K562 (cell line): ENCODE results near the gene COX11. TPM values are rescaled to one million over a fixed set of nuclear protein-coding genes. Genes with fewer than 3 reads are reported as not detected.

Experiments
- ATAC-seq: fragments of 200-7000 bp; cut with Tn5 transposase; 3 replicates; pipeline ENCODE4 v1.9.1; 2020; ENCODE audit warnings: moderate library complexity
- Bru-seq: library from RNA; stranded (reverse); fragments of 400-500 nt; gene quantifications from one replicate; lab custom pipeline; 2021; lab: Mats Ljungman, UMichigan
- BruChase-seq, 2 experiments: library from RNA; stranded (reverse); fragments of 400-500 nt; gene quantifications; one replicate each; lab custom pipeline; 2021; lab: Mats Ljungman, UMichigan
- BruUV-seq: library from RNA; stranded (reverse); fragments of 400-500 nt; replicated peaks from 2 replicates; lab custom pipeline; 2021; lab: Mats Ljungman, UMichigan
- CTCF ChIA-PET: fragments of 300-600 bp; formaldehyde crosslinking; extraction: SDS; loops from one replicate; lab custom pipeline; 2021; ENCODE audit warnings: low intra/inter-chr PET ratio; lab: Yijun Ruan, JAX
- POLR2A ChIA-PET: fragments of 300-600, 350-650 bp; sonication (Branson Sonifier 250); formaldehyde crosslinking; extraction: SDS; loops from one replicate; lab custom pipeline; 2021; ENCODE audit warnings: antibody characterized with exemption, inconsistent platforms; lab: Yijun Ruan, JAX
- DNase-seq, 4 experiments: peaks; one replicate each; pipeline versions ENCODE4 v3.0.0 to v3.0.0-alpha.2; 2011 to 2018; ENCODE audit warnings: low spot score in 3 of 4, mixed read lengths in 3 of 4; ENCODE audit errors: extremely low read depth in 1 of 4
- FAIRE-seq: peaks from 2 replicates; lab custom pipeline; 2011; peaks lifted over from hg19 to GRCh38; lab: Jason Lieb, UNC
- H2AFZ ChIP-seq: 2 replicates; pipeline ENCODE4 v1.6.0; 2011; ENCODE audit warnings: low read depth, low read length, control low read depth, inconsistent platforms
- H3K27ac ChIP-seq: fragments of 200-600 bp; 3 replicates; pipeline ENCODE4 v1.8.0; 2011; ENCODE audit warnings: low read depth, mild to moderate bottlenecking, control low read depth, inconsistent platforms, low read length, moderate library complexity, mixed read lengths; ENCODE audit errors: extremely low read depth
- H3K27me3 ChIP-seq, 2 experiments: fragments of 300-600 bp in 1 of 2; 2 replicates in 1 of 2; 3 replicates in 1 of 2; pipeline versions ENCODE4 v1.6.0 to v1.8.0; 2011; ENCODE audit warnings: inconsistent platforms in 2 of 2, low read length in 2 of 2, mild to moderate bottlenecking in 1 of 2, mixed read lengths in 1 of 2, moderate library complexity in 1 of 2; ENCODE audit not compliant: control insufficient read depth in 2 of 2, insufficient read depth in 2 of 2
- H3K36me3 ChIP-seq: fragments of 300-600 bp; 3 replicates; pipeline ENCODE4 v1.8.0; 2011; ENCODE audit warnings: mild to moderate bottlenecking, low read length, inconsistent platforms; ENCODE audit not compliant: control insufficient read depth, insufficient read depth
- H3K4me1 ChIP-seq, 2 experiments: fragments of 200-600 bp in 1 of 2; replicated peaks in 1 of 2; 2 replicates in 1 of 2; 3 replicates in 1 of 2; pipeline versions ENCODE4 v1.5.1 to v1.8.0; 2011; ENCODE audit warnings: inconsistent platforms in 2 of 2, low read length in 2 of 2, mild to moderate bottlenecking in 1 of 2, mixed read lengths in 1 of 2, moderate library complexity in 1 of 2; ENCODE audit not compliant: control insufficient read depth in 2 of 2, insufficient read depth in 2 of 2
- H3K4me2 ChIP-seq: 2 replicates; pipeline ENCODE4 v1.6.1; 2011; ENCODE audit warnings: low read length, control low read depth, inconsistent platforms, mixed read lengths; ENCODE audit not compliant: insufficient read depth
- H3K4me3 ChIP-seq: fragments of 200-600 bp; sonication (generic), shearing (Covaris generic); 2 replicates; pipeline ENCODE4 v1.5.1; 2016; ENCODE audit warnings: control low read depth, inconsistent platforms
- H3K79me2 ChIP-seq: fragments of 200-600 bp; 3 replicates; pipeline ENCODE4 v1.8.0; 2011; ENCODE audit warnings: low read length, inconsistent platforms; ENCODE audit not compliant: control insufficient read depth, insufficient read depth
- H3K9ac ChIP-seq, 2 experiments: 2 replicates each; pipeline versions ENCODE4 v1.6.0 to v1.6.1; 2011; ENCODE audit warnings: low read depth in 2 of 2, low read length in 2 of 2, control low read depth in 1 of 2, inconsistent platforms in 1 of 2, mild to moderate bottlenecking in 1 of 2, mixed read lengths in 1 of 2; ENCODE audit not compliant: insufficient read depth in 1 of 2
- H3K9me1 ChIP-seq: one replicate; pipeline ENCODE4 v1.6.0; 2011; ENCODE audit warnings: inconsistent platforms, mild to moderate bottlenecking, low read length, moderate library complexity; ENCODE audit not compliant: control insufficient read depth, insufficient read depth
- H3K9me3 ChIP-seq: replicated peaks from 2 replicates; pipeline ENCODE4 v1.5.1; 2011; ENCODE audit warnings: low read depth, low read length, inconsistent platforms; ENCODE audit not compliant: control insufficient read depth, insufficient read depth
- H4K20me1 ChIP-seq: replicated peaks from 2 replicates; pipeline ENCODE4 v1.6.1; 2011; ENCODE audit warnings: low read length, inconsistent platforms, mixed read lengths; ENCODE audit not compliant: control insufficient read depth, insufficient read depth
- FIP1L1 ChIP-seq: fragments of 200-400 bp; formaldehyde crosslinking; IDR thresholded peaks from 2 replicates; pipeline ENCODE4 v1.6.1; 2018; ENCODE audit warnings: mild to moderate bottlenecking, low read depth, low read length; ENCODE audit not compliant: poor library complexity, severe bottlenecking
- MAX ChIP-seq: sonication (generic); formaldehyde crosslinking; IDR thresholded peaks from 2 replicates; pipeline ENCODE4 v1.9.0; 2022; ENCODE audit warnings: mild to moderate bottlenecking, missing genetic modification reagents
- POLR2AphosphoS5 ChIP-seq: IDR thresholded peaks from 2 replicates; pipeline ENCODE4 v1.6.1; 2011; ENCODE audit warnings: mild to moderate bottlenecking, low read depth, low read length, moderate library complexity; ENCODE audit not compliant: control insufficient read depth, insufficient read depth
- RFX1 ChIP-seq: fragments of 450-650 bp; IDR thresholded peaks from 2 replicates; pipeline ENCODE4 v1.6.1; 2016; ENCODE audit warnings: mild to moderate bottlenecking, moderate library complexity
- SAP30 ChIP-seq: fragments of 200-600 bp; sonication (generic); IDR thresholded peaks from 2 replicates; pipeline ENCODE4 v1.6.1; 2012; ENCODE audit warnings: borderline replicate concordance, low read depth, mild to moderate bottlenecking, moderate library complexity, low read length, control low read depth, inconsistent platforms; ENCODE audit not compliant: insufficient read depth, poor library complexity, severe bottlenecking
- YY1 ChIP-seq, 3 experiments: IDR thresholded peaks; 2 replicates each; pipeline ENCODE4 v1.6.1; 2011; ENCODE audit warnings: low read length in 2 of 3, mild to moderate bottlenecking in 2 of 3, moderate library complexity in 2 of 3, borderline replicate concordance in 1 of 3, control low read depth in 1 of 3, low read depth in 1 of 3; ENCODE audit not compliant: insufficient read depth in 3 of 3, insufficient replicate concordance in 2 of 3, control insufficient read depth in 1 of 3, insufficient read length in 1 of 3; ENCODE audit errors: extremely low read depth in 1 of 3
- WGBS: fragments of 100-300 bp; shearing (Covaris generic); methylation state at CpG from one replicate; pipeline ENCODE4 v1.1.6; 2016; ENCODE audit warnings: low coverage, mixed read lengths; ENCODE audit not compliant: insufficient coverage; ENCODE audit errors: missing lambda C conversion rate; 5-methylcytosine and 5-hydroxymethylcytosine counted together
- in situ Hi-C: fragments of 300-500 bp; cut with MboI; formaldehyde crosslinking; loops from 4 replicates; pipeline ENCODE4 v1.15.0; 2018; ENCODE audit warnings: inconsistent platforms, mixed read lengths
- intact Hi-C: fragments of 100-400 bp; cut with micrococcal nuclease; formaldehyde crosslinking; loops from 2 replicates; pipeline ENCODE4 v1.14.2; 2022
- long read RNA-seq, 3 experiments: library from polyadenylated mRNA in 2 of 3; library from RNA in 1 of 3; unstranded in 2 of 3; stranded (forward) in 1 of 3; transcript quantifications; one replicate each; pipeline ENCODE4 v2.0.0, GENCODE V29; 2019 to 2022
- polyA minus RNA-seq, 3 experiments: library from RNA; depleted of rRNA, polyadenylated mRNA; stranded (reverse); fragments of >200 nt; gene quantifications; 2 replicates each; pipeline ENCODE4 v1.2.3, GENCODE V29; 2011
- polyA plus RNA-seq, 8 experiments: library from polyadenylated mRNA; depleted of rRNA in 4 of 8; stranded (reverse) in 5 of 8; unstranded in 3 of 8; fragments of >200 nt; fragmentation: Nextera tagmentation in 2 of 8; fragmentation: Illumina TruSeq in 1 of 8; extraction: Ambion mirVana in 2 of 8; extraction: Trizol in 1 of 8; gene quantifications; 2 replicates each; pipeline versions ENCODE4 v1.2.1 to v1.2.3, GENCODE V29; 2011 to 2014; ENCODE audit warnings: inconsistent platforms in 1 of 8, missing spikeins in 1 of 8
- total RNA-seq, 7 experiments: library from RNA; depleted of rRNA in 6 of 7; stranded (reverse); fragments of >200 nt in 6 of 7; fragmentation: Illumina TruSeq in 2 of 7; extraction: Trizol in 2 of 7; gene quantifications; 2 replicates each; pipeline versions ENCODE4 v1.2.1 to v1.2.3, GENCODE V29; 2011 to 2021; ENCODE audit warnings: low replicate concordance in 1 of 7
- TF ChIP-seq, protein P1 (sequence below): fragments of 450-650 bp; IDR thresholded peaks from 2 replicates; pipeline ENCODE4 v1.6.1; 2016; ENCODE audit warnings: missing biosample characterization, missing genetic modification characterization
- TF ChIP-seq, protein P2 (sequence below): fragments of 250-450 bp; sonication (Bioruptor Pico); IDR thresholded peaks from 2 replicates; pipeline ENCODE4 v1.5.0; 2022; ENCODE audit warnings: mild to moderate bottlenecking

Gene COX11
- total RNA-seq (2011; cell fraction: chromatin; rRNA removed; ENCODE audit: low replicate concordance): 25.8 and 43.8 TPM in 2 replicates
- total RNA-seq (2011; cell fraction: nucleolus; rRNA removed): 24.8 and 30.4 TPM in 2 replicates
- total RNA-seq (2011; cell fraction: nucleoplasm; rRNA removed): 38.2 and 60.7 TPM in 2 replicates
- total RNA-seq (2014; rRNA removed): 78.9 and 112 TPM in 2 replicates
- total RNA-seq (2014; rRNA removed; fragmentation: Illumina TruSeq; extraction: Trizol): 24.9 and 30.0 TPM in 2 replicates
- 30.7 and 33.9 TPM in 2 replicates for total RNA-seq (2015; rRNA removed; fragmentation: Illumina TruSeq; extraction: Trizol)
- 47.3 and 50.0 TPM in 2 replicates for total RNA-seq (2021)
- polyA plus RNA-seq (2011; rRNA removed): 33.3 and 38.1 TPM in 2 replicates
- 28.9 and 53.3 TPM in 2 replicates for polyA plus RNA-seq (2011; cell fraction: cytosol; rRNA removed)
- polyA plus RNA-seq (2011; cell fraction: nucleus; rRNA removed): 49.8 and 50.2 TPM in 2 replicates
- polyA plus RNA-seq (2012): 35.9 and 42.5 TPM in 2 replicates
- 21.5 and 41.0 TPM in 2 replicates for polyA plus RNA-seq (2014; fragmentation: Illumina TruSeq; extraction: Trizol)
- polyA plus RNA-seq (2014; fragmentation: Nextera tagmentation; extraction: Ambion mirVana): 10 to 100 TPM; 18.5 to 18.8 TPM
- polyA plus RNA-seq (2014; rRNA removed): 69.2 and 79.1 TPM in 2 replicates
- 24.1 and 35.3 TPM in 2 replicates for polyA minus RNA-seq (2011; rRNA and poly(A)+ RNA removed)
- polyA minus RNA-seq (2011; cell fraction: cytosol; rRNA and poly(A)+ RNA removed): 28.4 and 35.2 TPM in 2 replicates
- 28.8 and 41.7 TPM in 2 replicates for polyA minus RNA-seq (2011; cell fraction: nucleus; rRNA and poly(A)+ RNA removed)
- percentile 89 among the genes with signal in this experiment for Bru-seq, nascent RNA
- BruChase-seq, experiment 1, labeled RNA remaining after a 2-hour chase: percentile 80 among the genes with signal in this experiment
- BruChase-seq, experiment 2, labeled RNA remaining after a 6-hour chase: percentile 81 among the genes with signal in this experiment
- long read RNA-seq, experiment 1, transcript COX11-201 (4 exons, 2,497 nt): major isoform, 115 of 130 reads
- long read RNA-seq, experiment 1, partial matches to known transcripts: 2 of 130 reads
- long read RNA-seq, experiment 1, other reads (novel, unspliced or antisense): 7 of 130 reads
- long read RNA-seq, experiment 2, transcript COX11-201 (4 exons, 2,497 nt): major isoform, 15 of 38 reads
- long read RNA-seq, experiment 2, partial matches to known transcripts: 1 of 38 reads
- long read RNA-seq, experiment 2, other reads (novel, unspliced or antisense): 21 of 38 reads
- long read RNA-seq, experiment 3, transcript COX11-201 (4 exons, 2,497 nt): major isoform, 52 of 59 reads
- long read RNA-seq, experiment 3, partial matches to known transcripts: 0 of 59 reads
- long read RNA-seq, experiment 3, other reads (novel, unspliced or antisense): 2 of 59 reads

DNA sequence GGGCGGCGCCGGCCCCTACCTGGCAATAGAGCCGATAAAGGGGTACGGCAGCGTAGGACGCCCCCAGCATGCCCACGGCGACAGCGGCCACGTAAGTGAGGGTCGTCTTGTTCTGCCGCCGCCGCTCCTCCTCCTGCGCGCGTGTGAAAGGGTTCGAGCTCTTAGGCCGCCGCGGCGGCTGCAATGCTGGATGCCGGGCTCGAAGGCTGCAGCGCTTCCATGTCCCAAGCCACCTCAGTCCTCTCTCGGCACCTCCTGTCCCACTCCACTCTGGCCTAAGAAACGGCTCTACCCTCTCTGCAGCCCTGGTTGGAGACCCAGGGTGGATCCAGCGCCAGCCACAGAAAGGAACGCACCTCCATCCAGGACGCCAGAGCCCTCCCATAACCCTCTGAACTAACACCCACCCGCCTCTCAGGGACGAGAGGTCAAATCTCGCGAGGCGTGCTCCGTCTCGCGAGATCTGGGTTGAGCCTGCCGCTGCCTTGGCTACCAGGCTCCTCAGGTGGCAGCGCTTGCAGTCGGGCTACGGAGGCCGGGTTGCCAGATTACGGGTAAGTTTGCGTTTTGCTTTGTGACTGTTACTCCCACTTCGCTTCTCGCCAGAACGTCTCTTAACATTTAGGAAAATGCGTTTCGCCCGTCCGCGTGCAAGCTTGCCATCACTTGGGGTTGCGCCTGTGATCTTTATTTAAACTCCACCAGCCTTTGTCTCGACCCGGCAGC, at the start of gene COX11, which contains the start of gene STXBP4:
TSS of gene COX11 (minus strand) at position 393 of the 726 bp plus-strand sequence. CDS start at position 385, 8 bp downstream.
TSS of gene STXBP4 (plus strand) at position 504 of the 726 bp plus-strand sequence. CDS start 17,455 bp downstream, outside the sequence.
- Histone ChIP-seq H3K27ac (peak within 1 kb of the TSS; percentile 79), H4K20me1 (no peaks in the 10 kb centered on the region), H2AFZ (peak within 1 kb of the TSS; percentile 98), H3K9ac (peak within 1 kb of the TSS; percentile 86 to 97), H3K36me3 (peaks cover 21% of the 10 kb centered on the region), H3K4me1 (peaks cover 0 to 21% of the 10 kb centered on the region in 2 experiments), H3K79me2 (peaks cover 82% of the 10 kb centered on the region), H3K9me1 (no peaks in the 10 kb centered on the region), H3K9me3 (no peaks in the 10 kb centered on the region), H3K4me3 (peak within 1 kb of the TSS; percentile 79), H3K4me2 (peak within 1 kb of the TSS; percentile 97), H3K27me3 (no peaks in the 10 kb centered on the region)
- peak; percentile 95 for ATAC-seq
- FAIRE-seq: peak; percentile 87
- in situ Hi-C loops (no loop called here), intact Hi-C loops (loop anchor here (1.0 kb wide), 1 partner anchor 68 kb away; the partner anchor contains the start of gene TOM1L1)
- peak; percentile 89 to 98 (median 93) for DNase-seq
- POLR2A ChIA-PET: interaction anchor here (0.6 to 1.4 kb wide), 3 partner anchors 9 to 315 kb away, joined by 3 read pairs; no protein-coding TSS in a partner anchor
- under 1% methylated on average over 55 of the region's 57 CpGs for WGBS
- TSS peak; percentile 51 for BruUV-seq
- CTCF ChIA-PET: interaction anchor here (0.6 kb wide), 2 partner anchors 390 to 652 kb away, joined by 3 to 5 read pairs; no protein-coding TSS in a partner anchor
- peak; percentile 37 for TF ChIP-seq MAX
- TF ChIP-seq, protein P1, sequence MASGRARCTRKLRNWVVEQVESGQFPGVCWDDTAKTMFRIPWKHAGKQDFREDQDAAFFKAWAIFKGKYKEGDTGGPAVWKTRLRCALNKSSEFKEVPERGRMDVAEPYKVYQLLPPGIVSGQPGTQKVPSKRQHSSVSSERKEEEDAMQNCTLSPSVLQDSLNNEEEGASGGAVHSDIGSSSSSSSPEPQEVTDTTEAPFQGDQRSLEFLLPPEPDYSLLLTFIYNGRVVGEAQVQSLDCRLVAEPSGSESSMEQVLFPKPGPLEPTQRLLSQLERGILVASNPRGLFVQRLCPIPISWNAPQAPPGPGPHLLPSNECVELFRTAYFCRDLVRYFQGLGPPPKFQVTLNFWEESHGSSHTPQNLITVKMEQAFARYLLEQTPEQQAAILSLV (tag): no peak
- TF ChIP-seq POLR2AphosphoS5: peak; percentile 81
- peak; percentile 11 for TF ChIP-seq FIP1L1
- TF ChIP-seq SAP30: peak; percentile 11
- TF ChIP-seq, protein P2, sequence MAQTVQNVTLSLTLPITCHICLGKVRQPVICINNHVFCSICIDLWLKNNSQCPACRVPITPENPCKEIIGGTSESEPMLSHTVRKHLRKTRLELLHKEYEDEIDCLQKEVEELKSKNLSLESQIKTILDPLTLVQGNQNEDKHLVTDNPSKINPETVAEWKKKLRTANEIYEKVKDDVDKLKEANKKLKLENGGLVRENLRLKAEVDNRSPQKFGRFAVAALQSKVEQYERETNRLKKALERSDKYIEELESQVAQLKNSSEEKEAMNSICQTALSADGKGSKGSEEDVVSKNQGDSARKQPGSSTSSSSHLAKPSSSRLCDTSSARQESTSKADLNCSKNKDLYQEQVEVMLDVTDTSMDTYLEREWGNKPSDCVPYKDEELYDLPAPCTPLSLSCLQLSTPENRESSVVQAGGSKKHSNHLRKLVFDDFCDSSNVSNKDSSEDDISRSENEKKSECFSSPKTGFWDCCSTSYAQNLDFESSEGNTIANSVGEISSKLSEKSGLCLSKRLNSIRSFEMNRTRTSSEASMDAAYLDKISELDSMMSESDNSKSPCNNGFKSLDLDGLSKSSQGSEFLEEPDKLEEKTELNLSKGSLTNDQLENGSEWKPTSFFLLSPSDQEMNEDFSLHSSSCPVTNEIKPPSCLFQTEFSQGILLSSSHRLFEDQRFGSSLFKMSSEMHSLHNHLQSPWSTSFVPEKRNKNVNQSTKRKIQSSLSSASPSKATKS (CRISPR knock-in tag): no peak
- TF ChIP-seq YY1 (IDR thresholded peaks at IDR 0.05; ENCODE audit: borderline replicate concordance in 1 of 3, control insufficient read depth in 1 of 3, extremely low read depth in 1 of 3, insufficient read depth in 3 of 3, insufficient read length in 1 of 3, insufficient replicate concordance in 2 of 3, low read depth in 1 of 3, low read length in 2 of 3): peak in 2 of 3 experiments; percentile 7 to 38
- TF ChIP-seq RFX1: peak; percentile 92
